M059J (cell line): Measurements from ENCODE around the gene RND3. TPM values are rescaled to one million over a fixed set of nuclear protein-coding genes. Genes with fewer than 3 reads are reported as not detected.

ENCODE experiments used
- DNase-seq: peaks from one replicate; pipeline ENCODE4 v3.0.0-alpha.2; 2012; ENCODE audit warnings: low read depth
- total RNA-seq: library from RNA; depleted of rRNA; stranded (reverse); fragments of >200 nt; shearing (Covaris generic); gene quantifications from 2 replicates; pipeline ENCODE4 v1.2.3, GENCODE V29; 2014; rRNA removed

Gene RND3, protein sequence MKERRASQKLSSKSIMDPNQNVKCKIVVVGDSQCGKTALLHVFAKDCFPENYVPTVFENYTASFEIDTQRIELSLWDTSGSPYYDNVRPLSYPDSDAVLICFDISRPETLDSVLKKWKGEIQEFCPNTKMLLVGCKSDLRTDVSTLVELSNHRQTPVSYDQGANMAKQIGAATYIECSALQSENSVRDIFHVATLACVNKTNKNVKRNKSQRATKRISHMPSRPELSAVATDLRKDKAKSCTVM
- 170 and 187 TPM in 2 replicates for total RNA-seq

- peak; percentile 98 for DNase-seq
These were observed at the start of gene RND3 for GRCh38 chr2:150487537-150488429. Gene RND3 (minus strand): TSS chr2:150487667. CDS start chr2:150487417, 250 bp downstream.

- peak; percentile 37 for DNase-seq
These were observed 47.7 kb upstream of the RND3 start for GRCh38 chr2:150535176-150535575.

GRCh38 chr2:150532879-150533278, 45.4 kb upstream of the RND3 start:
- DNase-seq = peak; percentile 73

DNA sequence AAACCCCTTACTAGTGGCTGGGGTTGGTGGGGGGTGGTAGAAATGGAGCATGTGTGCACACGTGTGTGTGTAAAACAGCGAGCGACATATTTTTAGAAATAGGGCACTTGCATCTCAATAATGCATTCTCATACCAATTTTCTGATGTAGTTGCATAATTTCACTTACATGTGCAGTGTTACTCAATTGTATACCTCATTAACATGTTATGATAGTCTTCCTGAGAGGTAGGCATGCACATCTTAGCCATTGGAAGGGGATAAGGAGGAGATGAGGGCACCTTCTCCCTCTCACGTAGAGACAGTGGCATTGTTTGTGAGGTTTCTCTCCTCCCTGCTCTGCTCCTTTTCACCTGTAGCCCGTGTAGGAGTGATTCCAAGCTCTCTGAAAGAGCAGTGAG, 44.6 kb upstream of the RND3 start:
- DNase-seq = no peak

- DNase-seq = peak; percentile 56
These were observed 44.1 kb upstream of the RND3 start for GRCh38 chr2:150531591-150531990.

DNA sequence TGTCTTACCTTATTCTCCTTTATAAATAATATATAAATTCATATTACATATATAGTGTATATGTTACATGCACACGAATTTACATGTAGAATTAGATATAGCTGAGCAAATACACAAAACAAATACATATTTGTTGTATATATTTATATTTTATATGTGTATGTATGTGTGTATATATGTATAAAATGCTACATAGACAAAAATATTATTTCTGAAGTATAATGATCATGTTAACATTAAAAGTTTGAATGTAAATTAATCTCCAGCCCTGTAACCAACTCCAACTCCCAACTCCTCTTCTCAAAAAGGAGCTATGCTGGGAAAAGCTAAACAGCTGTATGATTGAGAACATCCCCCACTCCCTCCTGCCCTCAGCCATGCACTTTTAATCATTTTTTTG, 42.7 kb upstream of the RND3 start:
- DNase-seq = no peak

- DNase-seq = peak; percentile 93
These were observed 41.7 kb upstream of the RND3 start for GRCh38 chr2:150528861-150529801.

DNA sequence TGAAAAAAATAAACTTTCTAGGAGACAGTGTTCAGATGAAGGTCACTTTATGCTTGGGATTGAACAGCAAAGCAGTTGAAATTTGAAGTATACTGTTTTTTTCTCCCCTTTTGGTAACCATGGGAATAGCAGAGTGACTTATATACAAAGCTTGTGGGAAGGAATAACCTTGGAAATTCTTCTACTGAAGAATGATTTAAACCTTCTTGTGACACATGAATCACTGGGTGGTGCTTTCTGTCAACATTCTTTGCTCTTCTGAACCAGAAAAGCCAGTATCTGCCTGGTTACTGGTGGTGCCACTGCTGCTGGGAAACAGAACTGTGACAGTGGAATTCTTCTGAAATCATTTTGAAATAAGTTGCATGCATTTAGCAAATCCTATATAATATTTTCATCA, 39.4 kb upstream of the RND3 start:
- peak; percentile 98 for DNase-seq

DNA sequence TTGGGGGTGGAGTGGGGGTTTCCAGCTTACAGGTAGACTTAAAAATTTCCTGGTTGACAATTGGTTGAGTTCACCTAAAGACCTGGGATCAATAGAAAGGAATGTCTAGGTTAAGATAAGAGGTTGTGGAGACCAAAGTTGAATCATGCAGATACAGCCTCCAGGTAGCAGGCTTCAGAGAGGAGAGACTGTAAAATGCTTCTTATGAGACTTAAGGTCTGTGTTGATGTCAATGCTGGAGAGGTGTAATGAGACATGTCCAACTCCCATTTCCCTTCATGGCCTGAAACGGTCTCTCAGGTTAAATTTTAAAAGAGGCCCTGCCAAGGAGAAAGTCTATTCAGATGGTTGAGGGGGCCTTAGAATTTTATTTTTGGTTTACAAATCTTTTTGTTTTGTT, 38.5 kb upstream of the RND3 start:
- peak; percentile 43 for DNase-seq

- DNase-seq = no peak
These were observed 34.8 kb upstream of the RND3 start for GRCh38 chr2:150522269-150522668.

DNA sequence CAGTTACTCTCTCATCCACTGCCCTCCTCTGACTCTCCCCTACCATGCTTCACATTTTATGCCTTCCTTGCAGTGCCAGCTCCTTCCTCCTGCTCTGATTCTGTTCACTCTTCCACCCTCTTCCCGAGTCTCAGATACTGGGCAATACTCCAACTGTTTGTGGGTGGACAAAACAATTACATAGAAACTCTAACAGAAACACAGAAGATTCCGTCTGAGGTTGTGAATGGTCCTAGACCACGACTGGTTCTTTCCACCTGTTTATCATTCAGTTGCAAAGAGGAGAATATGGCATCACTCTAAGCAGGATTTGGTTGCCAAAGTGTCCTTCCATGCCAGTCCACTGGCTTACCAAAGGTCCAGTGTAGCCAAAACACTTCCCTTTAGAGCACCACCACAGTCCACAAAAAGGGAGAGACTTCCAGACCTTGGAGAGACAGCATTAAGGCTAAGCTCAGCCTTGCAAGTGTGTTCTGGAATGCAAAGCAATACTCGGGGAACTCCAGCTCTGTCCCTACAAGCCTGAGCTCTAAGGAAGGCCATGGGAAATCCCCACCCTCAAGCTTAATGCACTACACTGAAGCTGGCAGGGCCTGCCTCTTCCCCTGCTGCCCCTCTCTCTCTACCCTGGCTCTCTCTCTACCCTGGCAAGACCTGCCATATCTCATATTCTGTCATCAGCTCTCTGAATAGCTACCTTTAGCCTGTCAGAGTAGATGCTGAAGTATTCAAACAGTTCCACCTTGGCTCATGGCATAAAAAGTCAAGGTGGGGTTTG, 33.6 kb upstream of the RND3 start:
- DNase-seq = peak; percentile 95

DNA sequence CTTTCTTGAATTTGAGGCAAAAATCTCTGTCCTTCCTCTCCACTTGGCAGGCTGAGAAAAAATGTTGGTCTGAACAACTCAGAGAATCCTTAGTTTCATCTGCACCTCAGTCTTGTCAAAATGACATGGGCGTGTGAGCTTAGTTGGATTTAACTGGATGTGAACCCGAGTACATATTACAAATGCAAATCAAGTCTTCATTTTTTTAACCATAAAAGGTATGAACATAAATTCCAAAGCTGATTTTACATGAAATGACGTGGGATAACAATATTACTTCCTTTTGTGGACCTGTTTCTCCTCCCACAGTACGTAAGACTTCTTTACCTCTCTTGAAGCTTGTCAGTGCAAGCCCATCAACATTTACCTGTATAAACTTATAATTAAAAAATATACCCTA, 32.6 kb upstream of the RND3 start:
- DNase-seq = no peak

- peak; percentile 88 for DNase-seq
These were observed 30.6 kb upstream of the RND3 start for GRCh38 chr2:150517951-150518680.

- DNase-seq = peak; percentile 49
These were observed 26.2 kb upstream of the RND3 start for GRCh38 chr2:150513647-150514046.

DNA sequence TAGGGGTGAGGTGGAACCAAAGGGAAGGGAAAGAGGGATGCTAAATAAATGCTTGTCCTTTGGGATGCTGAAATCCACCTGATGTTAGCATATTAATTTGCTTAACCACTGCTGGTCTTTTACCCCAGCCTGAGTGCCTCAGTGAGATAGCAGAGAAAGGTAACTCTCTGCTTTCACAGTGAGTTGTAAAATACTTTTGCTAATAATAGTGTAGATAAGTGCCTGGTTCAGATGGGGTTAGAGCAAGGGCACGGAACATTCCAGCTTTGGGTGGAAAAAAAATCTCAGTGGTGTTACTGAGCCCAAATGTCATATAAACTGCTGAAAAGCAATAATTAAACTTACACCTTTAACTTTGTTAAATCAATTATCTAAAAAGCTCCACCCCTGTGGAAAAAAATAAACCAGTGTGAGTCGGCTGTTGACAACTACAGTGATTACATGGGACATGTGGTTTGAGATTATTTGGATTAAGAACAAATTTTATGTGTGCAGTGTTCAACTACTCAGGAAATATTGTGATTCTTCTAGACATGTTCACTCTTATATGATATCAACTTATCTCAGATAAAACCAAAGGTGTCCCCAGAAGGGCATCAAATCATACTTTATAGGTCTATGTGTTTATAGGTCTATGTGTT, 21.1 kb upstream of the RND3 start:
- DNase-seq = no peak

DNA sequence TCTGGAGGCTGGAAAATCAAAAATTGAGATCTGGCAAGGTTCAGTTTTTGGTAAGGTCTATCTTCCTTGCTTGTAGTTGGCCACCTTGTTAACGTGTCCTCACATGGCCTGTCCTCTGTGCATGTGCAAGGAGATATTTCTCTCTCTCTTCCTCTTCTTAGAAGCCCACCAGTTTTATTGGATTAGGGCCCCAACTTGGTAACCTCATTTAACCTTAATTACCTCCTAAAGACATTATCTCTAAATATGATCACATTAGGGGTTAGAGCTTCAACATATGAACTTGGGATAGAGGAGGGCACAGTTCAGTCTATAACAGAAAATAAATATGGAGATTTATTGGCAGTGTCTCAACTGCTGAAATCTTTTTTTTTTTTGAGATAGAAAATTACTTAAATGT, 19.6 kb upstream of the RND3 start:
- DNase-seq = no peak

GRCh38 chr2:150505178-150505577, 17.7 kb upstream of the RND3 start:
- no peak for DNase-seq

DNA sequence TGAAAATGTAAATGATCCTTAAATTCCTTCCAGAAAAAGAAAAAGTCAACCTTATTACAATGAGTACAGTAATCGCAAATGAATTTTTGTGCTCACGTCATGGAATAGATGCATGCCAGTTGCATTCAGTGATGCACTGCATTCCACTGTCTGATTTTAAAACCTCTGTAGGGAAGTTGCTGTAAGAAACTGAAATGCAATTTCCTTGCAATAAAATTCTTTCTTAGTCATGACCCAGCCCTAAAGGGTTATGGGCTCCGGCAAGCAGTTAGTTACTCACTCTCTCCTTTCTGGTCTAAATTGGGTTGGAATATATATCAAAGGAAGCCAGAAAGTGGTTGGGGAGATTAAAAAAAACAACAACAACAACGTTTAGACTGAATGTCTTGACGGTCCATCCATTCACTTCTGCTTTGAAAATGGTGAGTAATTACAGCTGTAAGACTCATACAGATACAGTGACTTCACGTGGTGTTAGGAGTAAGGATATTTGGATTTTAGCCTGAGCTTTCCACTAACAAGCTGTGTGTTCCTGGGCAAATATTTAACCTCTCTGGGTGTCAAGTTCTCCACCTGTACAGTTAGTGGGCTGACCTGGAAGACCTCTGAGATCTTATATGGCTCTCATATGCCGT, 8.6 kb upstream of the RND3 start:
- peak; percentile 94 for DNase-seq

DNA sequence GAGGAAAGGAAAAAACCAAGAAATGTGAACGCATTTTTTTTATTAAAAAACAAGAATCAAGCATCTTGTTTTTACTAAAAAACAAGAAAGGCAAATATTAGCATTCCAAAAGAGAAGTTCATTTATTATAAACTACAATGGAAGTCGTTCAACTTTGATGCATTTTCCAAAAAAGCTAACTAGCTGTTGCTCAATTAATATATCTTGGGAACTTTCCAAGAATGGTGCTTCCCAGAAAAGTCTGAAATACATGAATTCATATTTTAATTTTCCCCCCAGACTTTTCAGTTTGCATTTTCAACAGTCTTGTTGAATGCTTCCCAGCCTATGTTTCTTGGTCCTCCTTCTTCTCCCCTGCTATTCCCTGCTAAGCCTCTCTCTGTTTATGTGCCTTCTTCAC, 7.5 kb upstream of the RND3 start:
- DNase-seq = no peak
